B cell (primary cell): ENCODE data around the gene CAPZB. TPM values are rescaled to one million over a fixed set of nuclear protein-coding genes. Genes with fewer than 3 reads are reported as not detected.

Experiments
- ATAC-seq: fragments of 200-7000 bp; cut with Tn5 transposase; one replicate; pipeline ENCODE4 v1.10.0; 2021; ENCODE audit warnings: low read depth, mild to moderate bottlenecking, moderate number of reproducible peaks, moderate library complexity
- CTCF ChIA-PET: fragments of 350-600 bp; sonication (Branson Sonifier 250); formaldehyde crosslinking; loops from one replicate; lab custom pipeline; 2021; ENCODE audit warnings: antibody characterized with exemption, inconsistent platforms; lab: Charles Lee
- POLR2A ChIA-PET: fragments of 350-600 bp; sonication (Branson Sonifier 250); formaldehyde crosslinking; loops from one replicate; lab custom pipeline; 2021; ENCODE audit warnings: antibody characterized with exemption; lab: Charles Lee
- DNase-seq: peaks from one replicate; pipeline ENCODE4 v3.0.0; 2013
- H2AFZ ChIP-seq: 2 replicates; pipeline ENCODE4 v1.6.1; 2012; ENCODE audit warnings: mild to moderate bottlenecking, low read depth, low read length; ENCODE audit not compliant: insufficient read depth, poor library complexity, severe bottlenecking
- H3K27ac ChIP-seq, 2 donors: 1 replicate in 1 of 2; 2 replicates in 1 of 2; pipeline ENCODE4 v1.5.1; 2012 to 2013; ENCODE audit warnings: low read length in 2 of 2, mild to moderate bottlenecking in 2 of 2, moderate library complexity in 1 of 2
- H3K27me3 ChIP-seq, 4 experiments: fragments of 200-600 bp in 1 of 4; sonication (generic) in 1 of 4; replicated peaks in 1 of 4; 1 replicate in 2 of 4; 2 replicates in 2 of 4; pipeline versions ENCODE4 v1.6.1 to v1.7.0; 2013 to 2016; ENCODE audit warnings: low read length in 3 of 4, mild to moderate bottlenecking in 2 of 4, mixed read lengths in 1 of 4, moderate library complexity in 1 of 4; ENCODE audit not compliant: insufficient read depth in 4 of 4, control insufficient read depth in 3 of 4; ENCODE audit errors: control extremely low read depth in 1 of 4
- H3K36me3 ChIP-seq, 2 experiments: replicated peaks in 1 of 2; 1 replicate in 1 of 2; 2 replicates in 1 of 2; pipeline versions ENCODE4 v1.6.1 to v1.7.1; 2013; ENCODE audit warnings: low read length in 1 of 2; ENCODE audit not compliant: insufficient read depth in 2 of 2, control insufficient read depth in 1 of 2; ENCODE audit errors: control extremely low read depth in 1 of 2, extremely low read depth in 1 of 2
- H3K4me1 ChIP-seq, 2 donors: fragments of 200-600 bp in 1 of 2; sonication (generic) in 1 of 2; 1 replicate in 1 of 2; 2 replicates in 1 of 2; pipeline versions ENCODE4 v1.5.1 to v1.6.1; 2013 to 2017; ENCODE audit warnings: low read length in 2 of 2; ENCODE audit not compliant: control insufficient read depth in 2 of 2, insufficient read depth in 2 of 2
- H3K4me2 ChIP-seq: replicated peaks from 2 replicates; pipeline ENCODE3; 2012; ENCODE audit warnings: mild to moderate bottlenecking, low read depth, low read length; ENCODE audit not compliant: poor library complexity, severe bottlenecking
- H3K4me3 ChIP-seq, 5 experiments: fragments of 200-600 bp in 1 of 5; sonication (generic) in 1 of 5; 1 replicate in 3 of 5; 2 replicates in 2 of 5; pipeline versions ENCODE4 v1.5.1 to v1.7.0; 2011 to 2016; ENCODE audit warnings: low read length in 4 of 5, mild to moderate bottlenecking in 4 of 5, low read depth in 2 of 5, control low read depth in 1 of 5, moderate library complexity in 1 of 5; ENCODE audit not compliant: insufficient read depth in 1 of 5; ENCODE audit errors: control extremely low read depth in 1 of 5, extremely low read depth in 1 of 5
- H3K79me2 ChIP-seq: fragments of 200-600 bp; sonication (generic); one replicate; pipeline ENCODE4 v1.6.0; 2016; ENCODE audit warnings: low read length; ENCODE audit not compliant: control insufficient read depth, insufficient read depth
- H3K9ac ChIP-seq: fragments of 200-600 bp; sonication (generic); 2 replicates; pipeline ENCODE4 v1.6.1; 2017; ENCODE audit warnings: mild to moderate bottlenecking, low read length, moderate library complexity
- H3K9me3 ChIP-seq, 3 donors: one replicate each; pipeline versions ENCODE4 v1.6.1 to v1.7.1; 2013; ENCODE audit warnings: low read length in 2 of 3; ENCODE audit not compliant: control insufficient read depth in 2 of 3, insufficient read depth in 1 of 3; ENCODE audit errors: control extremely low read depth in 1 of 3
- H4K20me1 ChIP-seq: 2 replicates; pipeline ENCODE4 v1.6.0; 2012; ENCODE audit warnings: mild to moderate bottlenecking, low read length; ENCODE audit not compliant: insufficient read depth, control insufficient read depth, poor library complexity, severe bottlenecking
- H3K27ac Mint-ChIP-seq: one replicate; pipeline ENCODE4 v1.8.0; 2021; ENCODE audit warnings: mixed read lengths
- H3K27me3 Mint-ChIP-seq: one replicate; pipeline ENCODE4 v1.8.0; 2021; ENCODE audit warnings: mixed read lengths
- H3K4me1 Mint-ChIP-seq: one replicate; pipeline ENCODE4 v1.8.0; 2021; ENCODE audit warnings: mixed read lengths
- H3K4me3 Mint-ChIP-seq: one replicate; pipeline ENCODE4 v1.8.0; 2021; ENCODE audit warnings: mixed read lengths
- H3K9me3 Mint-ChIP-seq: one replicate; pipeline ENCODE4 v1.8.0; 2022; ENCODE audit warnings: mixed read lengths; ENCODE audit not compliant: insufficient read depth
- CTCF ChIP-seq: fragments of 200-600 bp; IDR thresholded peaks from one replicate; pipeline ENCODE4 v1.8.0; 2022; ENCODE audit warnings: antibody characterized with exemption, mild to moderate bottlenecking
- EZH2 ChIP-seq: IDR thresholded peaks from 2 replicates; pipeline ENCODE4 v1.6.1; 2012; ENCODE audit warnings: borderline replicate concordance, low read depth, mild to moderate bottlenecking, moderate library complexity, low read length; ENCODE audit not compliant: insufficient read depth, poor library complexity, severe bottlenecking
- WGBS: methylation state at CpG from one replicate; pipeline ENCODE4 v1.1.5; 2013; ENCODE audit warnings: missing lambda C conversion rate; ENCODE audit not compliant: insufficient coverage; 5-methylcytosine and 5-hydroxymethylcytosine counted together
- intact Hi-C: fragments of 100-400 bp; cut with micrococcal nuclease; formaldehyde crosslinking; loops from one replicate; pipeline ENCODE4 v1.10.0; 2022
- polyA plus RNA-seq: library from polyadenylated mRNA; depleted of rRNA; stranded (reverse); fragments of >200 nt; gene quantifications from 2 replicates; pipeline ENCODE4 v1.2.3, GENCODE V29; 2012
- total RNA-seq, 2 donors: library from RNA; stranded (reverse); fragments of 120-200 nt in 1 of 2; gene quantifications; 1 replicate in 1 of 2; 2 replicates in 1 of 2; pipeline versions ENCODE4 v1.2.3 to v1.2.4, GENCODE V29; 2013 to 2022

CAPZB gene
- total and polyA plus RNA-seq, 2 donors (not counting 1 experiment from before 2014, with no cell fraction given), result 126 to 193 TPM

GRCh38 chr1:19391596-19391981 is 93.8 kb downstream of the CAPZB start:
- Mint-ChIP-seq H3K27me3 (no peaks in the 10 kb centered on the region), H3K4me3 (peak overlapping the region; percentile 87), H3K9me3 (no peaks in the 10 kb centered on the region), H3K4me1 (peaks cover 77% of the 10 kb centered on the region), H3K27ac (peak overlapping the region; percentile 93)
- peaks cover 87% of the 10 kb centered on the region for H4K20me1 ChIP-seq
- peak overlapping the region in 4 of 5 experiments; percentile 25 to 50 (median 45) for H3K4me3 ChIP-seq
- H3K4me1 ChIP-seq, result peaks cover 42 to 72% of the 10 kb centered on the region in 2 donors
- WGBS, result 31% methylated on average over 9 of the region's 10 CpGs
- DNase-seq (no peak), ATAC-seq (no peak)
- intact Hi-C loops, result loop anchor here (1.0 to 5.0 kb wide), 7 partner anchors 49 to 262 kb away; partner anchors contain the start of genes AKR7A2, CAPZB and SLC66A1
- H3K4me2 ChIP-seq, result peak overlapping the region; percentile 74
- TF ChIP-seq EZH2, result no peak
- peak; percentile 33 for TF ChIP-seq CTCF
- peaks cover 94% of the 10 kb centered on the region for H3K79me2 ChIP-seq
- H3K36me3 ChIP-seq, result peaks cover 0 to 14% of the 10 kb centered on the region in 2 experiments
- H2AFZ ChIP-seq, result peak overlapping the region; percentile 34
- H3K27ac ChIP-seq, result peak overlapping the region; percentile 74 to 84
- ChIA-PET CTCF (interaction anchor here (0.8 to 6.2 kb wide), 18 partner anchors 8 to 276 kb away, joined by 3 to 77 read pairs (median 4); partner anchors contain the start of genes EMC1 and MRTO4), POLR2A (interaction anchor here (0.6 to 1.1 kb wide), 3 partner anchors 70 to 95 kb away, joined by 3 to 7 read pairs (median 3); partner anchors contain the start of gene CAPZB)
- no peaks in the 10 kb centered on the region for H3K9me3 ChIP-seq
- peak overlapping the region; percentile 59 for H3K9ac ChIP-seq
- H3K27me3 ChIP-seq, result no peaks in the 10 kb centered on the region
